HCT116 (cell line): Measurements from ENCODE around the gene GIPC3. TPM values are rescaled to one million over a fixed set of nuclear protein-coding genes. Genes with fewer than 3 reads are reported as not detected.

ENCODE experiments used
- ATAC-seq: fragments of 200-7000 bp; cut with Tn5 transposase; 2 replicates; pipeline ENCODE4 v1.9.1; 2020; ENCODE audit warnings: mild to moderate bottlenecking, moderate library complexity
- BruUV-seq: library from RNA; stranded (reverse); fragments of 400-500 nt; replicated peaks from 2 replicates; lab custom pipeline; 2021; lab: Mats Ljungman, UMichigan
- CTCF ChIA-PET: fragments of 300-600 bp; sonication (Branson Sonifier 250); formaldehyde crosslinking; loops from one replicate; lab custom pipeline; 2021; ENCODE audit warnings: antibody characterized with exemption; lab: Charles Lee
- POLR2A ChIA-PET: fragments of 300-600, 350-600 bp; sonication (Branson Sonifier 250); formaldehyde crosslinking; loops from one replicate; lab custom pipeline; 2021; ENCODE audit warnings: antibody characterized with exemption; lab: Charles Lee
- RAD21 ChIA-PET, 2 experiments: fragments of 300-600 bp; sonication (Branson Sonifier 250); formaldehyde crosslinking; loops; one replicate each; lab custom pipeline; 2023; ENCODE audit warnings: low total read pairs in 2 of 2; ENCODE audit not compliant: uncharacterized antibody in 2 of 2, unreplicated experiment in 2 of 2, low non-redundant PET in 1 of 2; lab: Charles Lee
- DNase-seq: peaks from one replicate; pipeline ENCODE4 v3.0.0-alpha.2; 2010; ENCODE audit warnings: low read depth, low spot score
- H2AFZ ChIP-seq: fragments of 200-600 bp; shearing (Covaris generic), sonication (generic); 2 replicates; pipeline ENCODE4 v1.6.1; 2017; ENCODE audit warnings: low read depth, mixed run types, mixed read lengths, antibody characterized with exemption, low read length; ENCODE audit not compliant: poor library complexity, severe bottlenecking
- H3K27ac ChIP-seq: 2 replicates; pipeline ENCODE4 v1.5.1; 2012; ENCODE audit warnings: low read depth, low read length
- H3K27me3 ChIP-seq: fragments of 200-600 bp; sonication (generic); 2 replicates; pipeline ENCODE4 v1.6.1; 2016; ENCODE audit warnings: mixed run types, low read length, mixed read lengths; ENCODE audit not compliant: insufficient read depth
- H3K36me3 ChIP-seq, 2 experiments: fragments of 200-500 bp in 1 of 2; fragments of 200-600 bp in 1 of 2; sonication (Bioruptor generic) in 1 of 2; sonication (generic) in 1 of 2; 2 replicates each; pipeline versions ENCODE4 v1.5.1 to v1.6.1; 2014 to 2016; ENCODE audit warnings: low read length in 2 of 2, inconsistent platforms in 1 of 2, mixed read lengths in 1 of 2, mixed run types in 1 of 2; ENCODE audit not compliant: insufficient read depth in 2 of 2, control insufficient read depth in 1 of 2
- H3K4me1 ChIP-seq, 2 experiments: fragments of 200-600 bp in 1 of 2; sonication (generic) in 1 of 2; 2 replicates each; pipeline versions ENCODE4 v1.5.1 to v1.6.1; 2012 to 2017; ENCODE audit warnings: low read length in 2 of 2, inconsistent platforms in 1 of 2, mild to moderate bottlenecking in 1 of 2, mixed read lengths in 1 of 2, mixed run types in 1 of 2, moderate library complexity in 1 of 2; ENCODE audit not compliant: insufficient read depth in 2 of 2, control insufficient read depth in 1 of 2
- H3K4me2 ChIP-seq: fragments of 200-600 bp; sonication (generic); 2 replicates; pipeline ENCODE4 v1.6.1; 2017; ENCODE audit warnings: mixed run types, low read length, mixed read lengths
- H3K4me3 ChIP-seq, 2 experiments: fragments of 200-600 bp in 1 of 2; sonication (generic) in 1 of 2; replicated peaks in 1 of 2; 2 replicates each; pipeline ENCODE4 v1.5.1; 2011 to 2016; ENCODE audit warnings: low read length in 2 of 2, control low read depth in 1 of 2, low read depth in 1 of 2, mild to moderate bottlenecking in 1 of 2, mixed read lengths in 1 of 2, mixed run types in 1 of 2
- H3K79me2 ChIP-seq: fragments of 200-600 bp; sonication (generic); 2 replicates; pipeline ENCODE4 v1.6.1; 2017; ENCODE audit warnings: mild to moderate bottlenecking, mixed run types, low read length, moderate library complexity, mixed read lengths; ENCODE audit not compliant: insufficient read depth
- H3K9ac ChIP-seq: fragments of 200-600 bp; sonication (generic); 2 replicates; pipeline ENCODE4 v1.6.1; 2016; ENCODE audit warnings: low read length, mixed read lengths
- H3K9me2 ChIP-seq: fragments of 200-600 bp; sonication (generic), shearing (Covaris generic); 2 replicates; pipeline ENCODE4 v1.6.1; 2017; ENCODE audit warnings: mixed run types, mild to moderate bottlenecking, moderate library complexity; ENCODE audit not compliant: insufficient read depth
- H3K9me3 ChIP-seq, 2 experiments: fragments of 200-500 bp in 1 of 2; fragments of 200-600 bp in 1 of 2; sonication (Bioruptor generic) in 1 of 2; sonication (generic) in 1 of 2; 2 replicates each; pipeline ENCODE4 v1.6.1; 2014 to 2017; ENCODE audit warnings: low read length in 2 of 2, mixed read lengths in 2 of 2, inconsistent platforms in 1 of 2, low read depth in 1 of 2, mild to moderate bottlenecking in 1 of 2, mixed run types in 1 of 2, moderate library complexity in 1 of 2; ENCODE audit not compliant: control insufficient read depth in 1 of 2, insufficient read depth in 1 of 2
- H4K20me1 ChIP-seq: fragments of 200-600 bp; sonication (generic), shearing (Covaris generic); 2 replicates; pipeline ENCODE4 v1.6.1; 2017; ENCODE audit warnings: mixed run types, mild to moderate bottlenecking, moderate library complexity; ENCODE audit not compliant: insufficient read depth
- FOSL1 ChIP-seq: IDR thresholded peaks from 2 replicates; pipeline ENCODE4 v1.6.1; 2012; ENCODE audit warnings: low read depth
- POLR2AphosphoS5 ChIP-seq: IDR thresholded peaks from 2 replicates; pipeline ENCODE4 v1.6.1; 2011; ENCODE audit warnings: mild to moderate bottlenecking, low read depth, low read length, moderate library complexity
- RAD21 ChIP-seq: IDR thresholded peaks from 2 replicates; pipeline ENCODE4 v1.6.1; 2012; ENCODE audit warnings: low read depth, mild to moderate bottlenecking
- SIN3A ChIP-seq: IDR thresholded peaks from 2 replicates; pipeline ENCODE4 v1.6.1; 2012; ENCODE audit warnings: low read depth
- intact Hi-C: fragments of 100-400 bp; cut with micrococcal nuclease; formaldehyde crosslinking; loops from 2 replicates; pipeline ENCODE4 v1.10.0; 2022
- total RNA-seq: library from RNA; stranded (reverse); gene quantifications from one replicate; pipeline ENCODE4 v1.2.1, GENCODE V29; 2021; ENCODE audit not compliant: unreplicated experiment
- TF ChIP-seq, protein P1 (sequence below): IDR thresholded peaks from 2 replicates; pipeline ENCODE4 v1.6.1; 2012
- TF ChIP-seq, protein P2 (sequence below), 3 experiments: fragments of 200-600 bp in 1 of 3; sonication (generic) in 1 of 3; IDR thresholded peaks in 2 of 3; conservative IDR thresholded peaks in 1 of 3; 2 replicates each; pipeline ENCODE4 v1.5.1; 2012 to 2017; ENCODE audit warnings: low read depth in 2 of 3, low read length in 2 of 3, antibody characterized with exemption in 1 of 3, borderline replicate concordance in 1 of 3, control low read depth in 1 of 3, mild to moderate bottlenecking in 1 of 3, mixed read lengths in 1 of 3, mixed run types in 1 of 3, moderate library complexity in 1 of 3; ENCODE audit not compliant: insufficient read depth in 1 of 3
- TF ChIP-seq, protein P3 (sequence below): IDR thresholded peaks from 2 replicates; pipeline ENCODE4 v1.6.1; 2012

Gene GIPC3
- total RNA-seq, 1 experiment from 2014 or later = not detected

DNA sequence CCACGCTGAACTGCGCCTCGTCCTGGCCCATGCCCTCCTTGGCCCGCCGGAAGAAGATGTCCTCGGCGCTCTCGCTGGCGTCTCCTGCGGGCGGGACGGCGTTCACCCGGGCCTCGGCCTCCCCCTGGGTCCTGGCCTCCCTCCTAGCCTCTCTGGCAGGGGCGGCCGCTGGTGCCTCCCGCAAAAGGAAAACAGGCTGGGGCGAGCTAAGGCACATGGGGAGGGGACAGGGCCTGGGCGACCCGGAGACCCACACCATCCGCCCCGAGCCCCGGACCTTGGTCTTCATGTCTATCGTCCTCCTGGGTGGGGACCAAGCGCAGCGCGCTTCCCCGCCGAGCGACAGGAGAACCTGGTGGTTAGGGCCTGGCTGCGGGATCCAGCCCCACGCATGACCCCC, 27.1 kb downstream of the GIPC3 start:
- DNase-seq = no peak
- CTCF ChIA-PET = no interaction called here
- Histone ChIP-seq H3K4me2 (no peak overlapping the region), H2AFZ (no peak overlapping the region), H3K27ac (no peak overlapping the region), H3K79me2 (no peaks in the 10 kb centered on the region), H3K27me3 (no peaks in the 10 kb centered on the region)
- RAD21 ChIA-PET = no interaction called here
- TF ChIP-seq FOSL1 = no peak
- no peak for TF ChIP-seq SIN3A
- TF ChIP-seq, protein P1, sequence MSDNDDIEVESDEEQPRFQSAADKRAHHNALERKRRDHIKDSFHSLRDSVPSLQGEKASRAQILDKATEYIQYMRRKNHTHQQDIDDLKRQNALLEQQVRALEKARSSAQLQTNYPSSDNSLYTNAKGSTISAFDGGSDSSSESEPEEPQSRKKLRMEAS = no peak
- TF ChIP-seq, protein P2, sequence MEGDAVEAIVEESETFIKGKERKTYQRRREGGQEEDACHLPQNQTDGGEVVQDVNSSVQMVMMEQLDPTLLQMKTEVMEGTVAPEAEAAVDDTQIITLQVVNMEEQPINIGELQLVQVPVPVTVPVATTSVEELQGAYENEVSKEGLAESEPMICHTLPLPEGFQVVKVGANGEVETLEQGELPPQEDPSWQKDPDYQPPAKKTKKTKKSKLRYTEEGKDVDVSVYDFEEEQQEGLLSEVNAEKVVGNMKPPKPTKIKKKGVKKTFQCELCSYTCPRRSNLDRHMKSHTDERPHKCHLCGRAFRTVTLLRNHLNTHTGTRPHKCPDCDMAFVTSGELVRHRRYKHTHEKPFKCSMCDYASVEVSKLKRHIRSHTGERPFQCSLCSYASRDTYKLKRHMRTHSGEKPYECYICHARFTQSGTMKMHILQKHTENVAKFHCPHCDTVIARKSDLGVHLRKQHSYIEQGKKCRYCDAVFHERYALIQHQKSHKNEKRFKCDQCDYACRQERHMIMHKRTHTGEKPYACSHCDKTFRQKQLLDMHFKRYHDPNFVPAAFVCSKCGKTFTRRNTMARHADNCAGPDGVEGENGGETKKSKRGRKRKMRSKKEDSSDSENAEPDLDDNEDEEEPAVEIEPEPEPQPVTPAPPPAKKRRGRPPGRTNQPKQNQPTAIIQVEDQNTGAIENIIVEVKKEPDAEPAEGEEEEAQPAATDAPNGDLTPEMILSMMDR (IDR thresholded peaks at IDR 0.05 in 2 of 3, conservative IDR thresholded peaks at IDR 0.05 in 1 of 3; ENCODE audit: borderline replicate concordance in 1 of 3, insufficient read depth in 1 of 3, low read depth in 2 of 3, low read length in 2 of 3) = no peak
- TF ChIP-seq POLR2AphosphoS5 = no peak
- TF ChIP-seq RAD21 = no peak
- TF ChIP-seq, protein P3, sequence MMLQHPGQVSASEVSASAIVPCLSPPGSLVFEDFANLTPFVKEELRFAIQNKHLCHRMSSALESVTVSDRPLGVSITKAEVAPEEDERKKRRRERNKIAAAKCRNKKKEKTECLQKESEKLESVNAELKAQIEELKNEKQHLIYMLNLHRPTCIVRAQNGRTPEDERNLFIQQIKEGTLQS = no peak
- TF ChIP-seq, all 23 proteins: peak for 0
- H3K4me3 ChIP-seq = no peak overlapping the region
- no peak for ATAC-seq
- H3K9ac ChIP-seq = no peak overlapping the region
- H4K20me1 ChIP-seq = no peaks in the 10 kb centered on the region
- intact Hi-C loops = no loop called here
- H3K9me2 ChIP-seq = no peaks in the 10 kb centered on the region
- no TSS peak for BruUV-seq
- H3K36me3 ChIP-seq = peaks cover 0 to 7% of the 10 kb centered on the region in 2 experiments; a peak in 1 of 4 replicates
- POLR2A ChIA-PET = no interaction called here
- peaks cover 7 to 11% of the 10 kb centered on the region in 2 experiments for H3K4me1 ChIP-seq
- H3K9me3 ChIP-seq = no peaks in the 10 kb centered on the region
